Kasumi-1 (cell line): ENCODE data around the gene PDIA2.

Source experiments
- DNase-seq, 2 experiments: peaks; one replicate each; lab custom pipeline; 2025; lab: John Stamatoyannopoulos, UW

The PDIA2 gene

DNA sequence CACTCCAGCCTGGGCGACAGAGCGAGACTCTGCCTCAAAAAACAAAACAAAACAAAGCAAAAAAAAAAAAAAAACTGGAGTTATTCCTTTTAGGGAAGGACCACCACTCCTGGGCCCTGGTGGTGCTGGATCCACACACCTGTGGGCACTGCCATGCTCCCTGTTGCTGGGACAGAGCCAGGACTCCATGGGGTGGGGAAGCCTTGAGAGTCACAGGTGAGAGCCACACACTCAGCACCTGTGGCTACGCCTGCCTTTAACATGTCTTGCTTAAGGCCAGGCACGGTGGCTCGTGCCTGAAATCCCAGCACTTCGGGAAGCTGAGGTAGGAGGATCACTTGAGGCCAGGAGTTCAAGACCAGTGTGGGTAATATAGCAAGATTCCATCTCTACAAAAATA, 18.3 kb downstream of the PDIA2 start:
- DNase-seq, result no peak

DNA sequence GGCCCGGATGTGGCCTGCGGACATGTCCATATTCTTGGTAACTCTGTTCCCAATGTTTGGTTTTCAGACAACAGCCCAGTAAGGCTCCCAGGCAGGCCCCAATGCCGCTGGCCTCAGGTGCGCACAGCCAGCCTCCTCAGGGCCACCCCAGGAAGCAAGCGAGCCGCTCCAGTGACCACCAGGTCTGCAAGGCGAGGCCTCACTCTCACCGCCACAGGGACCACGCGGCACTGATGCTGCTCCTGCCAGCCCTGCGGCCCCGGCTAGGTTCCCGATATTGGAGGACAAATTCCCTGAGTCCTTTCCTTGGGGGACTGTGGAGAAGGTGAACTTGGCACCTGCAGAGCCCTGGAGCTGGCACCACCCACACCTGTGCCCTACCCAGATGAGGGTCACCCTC, 19.0 kb downstream of the PDIA2 start:
- DNase-seq, result no peak

DNA sequence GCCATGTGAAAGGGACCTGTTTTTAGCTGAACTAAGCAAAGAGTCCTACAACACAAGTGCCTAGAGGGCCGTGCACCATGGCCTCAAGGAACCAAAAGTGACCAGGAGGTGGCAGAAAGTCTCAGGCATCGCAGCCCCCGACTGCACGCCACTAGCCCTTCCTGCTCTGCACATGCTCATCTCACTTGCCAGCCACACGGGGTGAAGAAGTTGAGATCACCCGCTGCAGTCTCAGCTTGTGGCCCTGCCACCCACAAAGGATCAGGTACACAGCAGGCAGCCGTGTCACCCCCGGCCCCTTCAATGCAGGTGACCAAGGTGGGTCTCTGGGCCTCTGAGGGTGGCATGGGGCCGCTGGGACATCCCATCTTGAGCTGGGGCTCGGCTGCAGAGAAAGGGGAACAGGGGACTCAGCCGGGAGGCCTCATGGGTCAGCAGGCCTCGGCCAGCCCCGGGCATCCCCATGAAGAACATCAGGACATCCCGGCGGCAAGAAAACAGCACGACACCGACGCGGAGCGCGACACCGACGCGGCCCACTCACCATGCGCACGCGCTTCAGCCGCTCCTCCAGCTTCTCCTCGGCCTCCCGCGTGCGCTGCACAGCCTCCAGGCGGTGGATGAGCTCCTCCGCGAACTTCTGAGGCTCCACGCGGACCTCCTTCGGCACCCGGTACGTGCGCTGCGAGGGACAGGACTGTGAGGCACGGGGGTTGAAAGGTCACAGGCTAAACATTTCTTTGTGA, 21.0 kb downstream of the PDIA2 start:
- no peak for DNase-seq

DNA sequence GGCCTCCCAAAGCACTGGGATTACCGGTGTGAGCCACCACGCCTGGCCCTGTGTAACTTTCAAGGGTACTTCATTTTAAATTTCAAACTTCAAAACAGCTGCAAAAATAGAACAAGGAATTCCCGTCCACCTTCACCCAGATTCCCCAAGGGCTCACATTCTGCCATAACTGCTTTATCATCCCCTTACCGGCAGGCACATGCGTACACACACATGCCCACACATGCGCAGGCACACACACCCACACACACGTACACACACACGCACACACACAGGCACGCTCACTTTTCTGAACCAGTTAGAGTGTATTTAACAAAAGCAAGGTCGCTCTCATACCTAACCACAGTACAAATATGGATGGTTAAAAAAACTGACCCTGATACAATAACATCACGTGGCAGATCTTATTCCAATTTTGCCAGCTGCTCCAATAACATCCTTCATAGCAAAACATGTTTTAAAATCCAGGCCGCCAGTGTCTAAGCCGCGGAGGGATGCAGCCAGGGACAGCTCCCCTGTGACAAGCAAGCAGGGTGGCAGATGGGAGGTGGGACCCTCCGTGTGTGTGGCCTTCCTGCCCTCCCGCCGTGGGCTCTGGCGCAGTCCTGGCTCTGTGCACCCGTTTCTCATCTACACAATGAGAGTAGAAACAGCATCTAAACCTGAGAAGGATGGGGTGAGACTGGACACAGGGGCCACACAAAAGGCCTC, 23.1 kb downstream of the PDIA2 start:
- no peak for DNase-seq

DNA sequence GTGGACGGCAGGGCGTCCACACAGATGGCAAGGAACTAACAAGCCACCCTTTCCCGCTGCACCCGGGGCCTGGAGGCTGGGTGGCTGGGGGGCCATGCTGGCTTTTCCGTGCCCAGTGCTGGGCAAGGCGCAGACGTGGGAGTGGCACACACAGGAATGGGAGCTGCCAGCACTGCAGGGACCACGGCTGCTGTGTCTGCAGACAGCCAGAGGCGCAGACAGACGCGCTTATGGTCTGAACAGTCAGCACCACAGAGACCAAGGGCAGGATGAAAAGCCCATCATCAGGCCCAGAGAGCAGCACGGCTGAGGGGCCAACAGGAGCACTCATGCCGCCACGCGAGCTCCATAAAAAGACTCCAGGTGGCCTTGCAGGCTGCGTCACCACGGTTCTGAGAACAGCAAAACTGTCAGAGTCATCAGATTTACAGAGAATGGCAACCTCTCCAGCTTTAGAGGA, 24.0 kb downstream of the PDIA2 start:
- no peak for DNase-seq

DNA sequence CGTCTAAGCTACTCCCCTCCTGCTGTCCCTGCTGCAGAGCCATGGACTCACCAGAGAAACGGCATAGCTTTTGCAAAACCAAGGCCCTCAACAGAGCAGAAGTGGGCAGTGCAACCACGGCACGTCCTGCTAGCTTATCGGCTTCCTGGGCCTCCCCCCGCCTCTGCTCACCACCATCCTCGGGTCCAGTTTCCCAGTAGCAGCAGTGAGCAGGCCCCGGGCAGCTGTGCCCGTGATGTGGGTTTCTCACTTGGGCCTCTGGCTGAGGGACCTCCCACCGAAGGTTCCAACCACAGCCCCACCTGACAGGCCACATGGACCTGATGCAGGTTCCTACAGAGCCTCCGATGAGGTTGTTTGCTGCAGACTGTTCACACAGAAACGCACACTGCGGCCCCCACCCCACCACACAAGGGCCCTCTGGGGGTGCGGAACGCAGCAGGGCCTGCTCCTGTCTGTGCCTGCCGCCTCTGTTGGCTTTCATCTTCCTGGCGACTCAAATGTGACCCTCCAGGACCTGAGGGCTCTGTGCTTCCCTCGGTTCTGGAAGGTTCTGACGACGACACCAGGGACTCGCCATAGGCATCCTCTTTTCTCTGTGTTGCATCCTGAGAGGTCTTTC, 24.8 kb downstream of the PDIA2 start:
- DNase-seq, result no peak

DNA sequence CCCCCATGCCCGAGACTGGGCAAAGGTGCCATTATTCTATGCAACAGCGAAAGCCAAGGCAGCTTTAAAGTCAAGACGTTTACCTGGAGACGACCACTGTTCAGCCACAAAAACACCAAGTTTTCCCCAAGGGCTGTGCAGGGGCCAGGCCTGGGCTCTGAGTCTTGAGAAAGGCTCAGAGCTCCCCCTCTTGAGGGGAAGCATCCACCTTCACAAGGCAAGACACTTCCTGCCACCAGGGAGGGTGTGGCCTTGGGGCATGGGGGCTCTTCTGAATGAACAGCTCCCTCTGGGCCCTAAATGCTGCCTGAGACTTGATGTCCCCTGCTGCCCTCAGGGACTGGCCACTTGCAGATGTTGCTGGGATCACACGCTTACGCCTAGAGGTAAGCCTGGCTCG, 26.5 kb downstream of the PDIA2 start:
- DNase-seq, result no peak

DNA sequence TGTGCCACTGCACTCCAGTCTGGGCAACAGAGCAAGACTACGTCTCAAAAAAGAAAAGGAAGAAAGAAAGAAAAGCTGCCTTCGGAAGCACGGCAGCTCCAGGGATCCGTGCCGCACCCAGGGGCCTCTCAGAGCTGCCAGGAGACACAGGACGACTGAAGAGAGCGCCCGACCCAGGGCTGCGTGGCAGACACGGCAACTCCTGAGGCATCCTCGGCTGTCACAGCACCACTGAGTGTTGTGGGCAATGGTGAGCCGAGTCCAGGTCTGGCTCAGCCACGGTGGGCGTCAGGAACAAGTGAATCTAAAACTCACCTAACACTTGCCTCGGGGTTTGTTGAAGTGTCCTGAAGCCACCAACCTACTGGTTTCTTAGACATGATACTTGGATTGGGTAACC, 28.8 kb downstream of the PDIA2 start:
- DNase-seq, result no peak

DNA sequence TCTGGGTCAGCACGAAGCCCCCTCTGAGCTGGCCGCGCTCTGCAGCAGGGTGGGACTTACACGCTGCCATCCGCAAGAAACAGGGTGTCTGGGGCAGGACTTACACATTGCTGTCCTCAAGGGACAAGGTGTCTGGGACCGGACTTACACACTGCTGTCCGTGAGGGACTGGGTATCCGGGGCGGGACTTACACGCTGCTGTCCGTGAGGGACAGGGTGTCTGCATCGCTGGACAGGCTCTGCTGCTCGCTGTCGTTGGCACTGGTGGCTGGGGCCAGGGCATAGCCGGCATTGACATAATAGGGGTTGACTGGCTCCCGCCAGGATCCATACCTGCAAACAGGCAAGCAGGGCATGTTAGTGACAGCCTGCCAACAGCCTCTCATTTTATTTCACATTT, 31.4 kb downstream of the PDIA2 start:
- no peak for DNase-seq

DNA sequence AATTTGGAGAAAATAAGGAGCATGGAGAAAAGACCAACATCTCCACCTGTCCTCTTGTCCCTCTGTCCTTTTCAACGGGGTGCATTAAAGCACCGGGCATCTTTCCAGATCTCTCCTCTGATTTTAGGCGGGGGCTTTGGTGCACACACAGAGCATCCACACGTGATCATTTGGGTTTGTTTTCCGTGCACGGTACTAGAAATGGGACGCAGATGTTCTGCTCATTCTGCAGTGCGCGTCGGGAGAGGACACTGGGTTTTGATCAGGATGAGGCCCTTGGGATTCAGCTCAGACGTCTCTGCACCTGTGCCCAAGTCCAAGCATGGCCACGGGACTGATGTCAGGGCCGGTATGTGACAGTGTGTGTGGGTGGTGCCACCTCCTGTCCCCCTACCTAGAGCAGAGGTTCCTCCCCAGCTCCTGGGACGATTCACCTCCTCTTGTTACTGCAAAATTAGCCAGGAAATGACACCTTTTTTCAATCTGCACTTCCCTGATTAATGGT, 31.9 kb downstream of the PDIA2 start:
- DNase-seq, result no peak

DNA sequence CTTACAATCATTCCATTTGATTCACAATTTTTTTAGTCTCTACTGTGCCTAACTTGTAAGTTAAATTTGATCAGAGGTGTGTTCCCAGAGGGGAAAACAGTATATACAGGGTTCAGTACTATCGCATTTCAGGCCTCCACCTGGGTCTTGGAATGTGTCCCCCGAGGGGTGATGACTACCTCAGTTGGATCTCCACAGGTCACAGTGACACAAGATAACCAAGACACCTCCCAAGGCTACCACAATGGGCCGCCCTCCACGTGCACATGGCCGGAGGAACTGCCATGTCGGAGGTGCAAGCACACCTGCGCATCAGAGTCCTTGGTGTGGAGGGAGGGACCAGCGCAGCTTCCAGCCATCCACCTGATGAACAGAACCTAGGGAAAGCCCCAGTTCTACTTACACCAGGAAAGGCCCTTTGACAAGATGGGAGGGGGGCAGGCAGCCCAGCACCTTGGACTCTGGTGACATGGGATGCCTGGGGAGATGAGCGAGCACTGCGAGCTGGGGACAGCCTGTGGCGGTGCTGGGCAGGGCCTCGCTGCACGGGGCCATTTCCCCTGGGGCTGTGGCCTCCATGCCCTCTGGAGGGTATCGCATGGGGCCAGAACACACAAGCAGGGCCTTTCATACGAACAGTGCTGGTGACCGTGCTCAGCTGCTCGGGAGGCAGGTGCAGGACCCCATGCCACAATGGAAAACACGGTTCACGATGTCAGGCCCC, 33.9 kb downstream of the PDIA2 start:
- DNase-seq, result no peak

DNA sequence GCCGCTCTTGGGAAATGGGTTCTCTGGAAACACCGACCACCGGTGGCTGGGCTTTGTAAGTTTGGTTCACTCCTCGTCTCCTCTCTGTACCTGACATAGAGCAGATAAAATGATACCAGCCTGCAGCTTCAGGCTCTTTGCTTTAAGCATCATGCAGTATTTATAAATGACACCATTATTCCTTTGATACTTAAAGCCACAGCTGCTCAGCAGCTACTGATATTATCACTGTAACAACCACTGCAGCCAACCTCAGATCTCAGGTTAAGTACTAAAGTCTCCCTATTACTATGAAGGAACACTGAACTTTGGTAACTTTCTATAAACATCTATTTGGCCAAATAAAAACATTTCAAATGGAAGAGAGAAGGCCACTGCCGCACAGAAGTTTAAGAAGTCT, 34.6 kb downstream of the PDIA2 start:
- DNase-seq, result no peak

DNA sequence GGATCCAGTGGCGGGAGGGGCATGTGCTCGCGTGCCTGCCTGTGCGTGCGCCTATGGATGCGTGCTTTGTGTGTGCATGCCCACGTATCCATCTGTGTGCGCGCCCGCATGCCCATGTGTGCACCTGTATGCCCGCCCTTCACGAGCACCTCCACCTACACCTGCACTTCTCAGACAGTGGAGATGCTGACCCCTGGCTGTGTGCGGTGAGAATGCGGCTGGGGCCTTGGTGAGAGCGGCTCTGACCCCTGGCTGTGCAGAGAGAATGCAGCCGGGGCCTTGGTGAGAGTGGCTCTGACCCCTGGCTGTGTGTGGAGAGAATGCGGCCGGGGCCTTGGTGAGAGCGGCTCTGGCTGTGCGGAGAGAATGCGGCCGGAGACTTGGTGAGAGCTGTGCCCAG, 35.7 kb downstream of the PDIA2 start:
- DNase-seq, result no peak

DNA sequence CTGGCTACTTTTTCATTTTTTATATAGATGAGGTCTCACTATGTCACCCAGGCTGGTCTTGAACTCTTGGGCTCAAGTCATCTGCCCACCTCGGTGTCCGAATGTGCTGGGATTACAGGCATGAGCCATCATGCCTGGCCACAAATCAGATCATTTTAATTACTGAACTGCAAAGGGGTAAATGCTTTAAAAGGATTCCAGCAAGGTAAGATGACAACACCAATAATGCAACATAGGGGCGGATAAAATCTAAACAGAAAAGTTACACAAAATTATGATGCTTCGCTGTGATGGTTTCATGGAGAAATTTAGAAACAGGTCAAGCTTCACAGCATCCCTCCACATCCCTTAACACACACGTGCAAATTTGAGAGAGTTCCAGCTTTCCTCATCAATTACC, 37.2 kb downstream of the PDIA2 start:
- DNase-seq, result no peak

DNA sequence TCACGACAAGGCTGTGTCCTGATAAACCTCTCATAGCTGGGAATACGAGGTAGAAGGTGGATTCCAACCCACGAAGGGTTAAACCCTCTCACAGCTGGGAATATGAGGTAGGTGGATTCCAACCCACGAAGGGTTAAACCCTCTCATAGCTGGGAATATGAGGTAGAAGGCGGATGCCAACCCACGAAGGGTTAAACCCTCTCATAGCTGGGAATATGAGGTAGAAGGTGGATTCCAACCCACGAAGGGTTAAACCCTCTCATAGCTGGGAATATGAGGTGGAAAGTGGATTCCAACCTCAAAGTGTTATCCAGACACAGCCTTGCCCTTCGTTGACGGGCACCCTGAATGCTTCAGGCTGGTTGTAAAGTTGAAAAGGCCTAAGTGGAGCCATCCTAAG, 38.6 kb downstream of the PDIA2 start:
- DNase-seq, result no peak

DNA sequence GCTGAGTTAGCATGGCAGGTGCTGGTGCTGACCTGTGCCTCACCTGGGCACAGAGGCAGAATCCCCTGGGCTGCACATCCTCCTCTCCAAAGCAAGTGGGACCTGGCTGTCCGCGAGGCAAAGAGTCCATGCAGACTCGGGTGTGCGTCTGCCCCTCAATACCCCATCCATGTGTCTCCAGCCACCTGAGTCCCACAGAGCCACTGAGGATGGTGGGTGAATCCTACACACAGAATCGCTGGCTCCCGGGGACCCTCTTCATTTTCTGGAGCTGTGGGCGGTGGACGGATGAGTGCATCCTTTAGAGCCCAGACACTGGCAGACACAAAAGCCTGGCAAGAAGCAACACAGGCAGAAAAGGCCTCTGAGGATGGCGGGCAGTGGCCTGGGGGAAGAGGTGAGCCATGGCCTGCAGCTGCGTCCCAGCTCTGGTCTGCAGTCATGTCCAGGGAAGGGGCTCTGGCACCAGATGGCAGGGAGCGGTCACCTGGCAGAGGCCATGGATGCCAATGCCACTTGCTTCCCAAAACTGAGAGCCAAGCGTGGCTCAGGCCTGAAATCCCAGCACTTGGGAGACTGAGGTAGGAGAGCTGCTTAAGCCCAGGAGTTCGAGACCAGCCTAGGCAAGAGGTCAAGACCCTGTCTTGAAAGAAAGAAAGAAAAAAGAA, 39.6 kb downstream of the PDIA2 start:
- no peak for DNase-seq

DNA sequence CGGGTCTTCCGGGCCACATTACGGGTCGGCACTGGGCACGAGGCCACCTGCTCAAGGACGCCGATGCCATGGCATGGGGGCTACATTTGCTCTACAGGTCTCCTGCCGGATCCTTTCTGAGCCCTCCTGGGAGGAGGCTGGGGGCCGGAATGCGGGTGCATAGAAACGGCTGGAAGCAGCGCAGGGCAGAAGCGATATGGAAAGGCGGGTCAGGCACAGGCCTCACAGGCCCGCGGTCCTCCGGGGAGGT, 41.2 kb downstream of the PDIA2 start:
- no peak for DNase-seq

DNA sequence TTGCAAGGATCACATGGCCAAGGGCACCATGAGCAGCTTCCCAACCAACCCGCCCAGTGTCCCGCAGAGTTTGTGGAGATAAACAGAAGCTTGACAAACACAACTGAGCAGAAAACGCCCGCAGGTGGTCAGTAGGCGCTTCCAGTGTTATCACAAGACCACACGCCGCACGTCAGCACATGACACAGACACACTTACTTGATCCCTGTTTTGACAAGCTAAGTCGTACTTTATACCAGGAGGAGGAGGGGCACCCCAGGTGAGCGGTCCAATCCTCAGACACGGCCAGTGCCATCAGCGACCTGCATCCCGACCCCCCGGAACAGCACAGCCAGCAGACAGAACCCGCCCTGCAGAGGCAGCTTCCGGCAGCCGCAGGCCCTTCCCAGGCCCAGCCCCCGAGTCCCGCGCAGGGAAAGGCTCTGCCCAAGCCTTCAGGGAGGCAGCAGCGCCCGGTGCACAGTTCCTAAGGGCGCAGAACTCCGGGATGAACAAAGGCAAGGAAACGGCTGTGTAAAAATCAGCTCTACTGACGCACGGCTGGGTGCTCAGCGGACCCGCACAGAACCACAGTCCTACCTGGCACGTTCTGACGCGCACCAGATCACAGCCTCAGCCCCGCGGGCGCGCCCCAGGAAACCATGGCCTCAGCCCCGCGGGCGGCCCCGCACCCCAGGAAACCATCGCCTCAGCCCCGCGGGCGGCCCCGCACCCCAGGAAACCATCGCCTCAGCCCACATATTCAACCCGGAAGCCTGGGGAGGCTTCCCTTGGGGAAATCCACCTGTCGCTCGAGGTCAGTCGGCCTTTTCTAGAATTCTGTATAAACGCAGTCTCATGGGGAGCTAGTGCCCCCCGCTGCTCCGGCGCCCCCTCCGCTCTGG, 41.7 kb downstream of the PDIA2 start:
- DNase-seq, result no peak

DNA sequence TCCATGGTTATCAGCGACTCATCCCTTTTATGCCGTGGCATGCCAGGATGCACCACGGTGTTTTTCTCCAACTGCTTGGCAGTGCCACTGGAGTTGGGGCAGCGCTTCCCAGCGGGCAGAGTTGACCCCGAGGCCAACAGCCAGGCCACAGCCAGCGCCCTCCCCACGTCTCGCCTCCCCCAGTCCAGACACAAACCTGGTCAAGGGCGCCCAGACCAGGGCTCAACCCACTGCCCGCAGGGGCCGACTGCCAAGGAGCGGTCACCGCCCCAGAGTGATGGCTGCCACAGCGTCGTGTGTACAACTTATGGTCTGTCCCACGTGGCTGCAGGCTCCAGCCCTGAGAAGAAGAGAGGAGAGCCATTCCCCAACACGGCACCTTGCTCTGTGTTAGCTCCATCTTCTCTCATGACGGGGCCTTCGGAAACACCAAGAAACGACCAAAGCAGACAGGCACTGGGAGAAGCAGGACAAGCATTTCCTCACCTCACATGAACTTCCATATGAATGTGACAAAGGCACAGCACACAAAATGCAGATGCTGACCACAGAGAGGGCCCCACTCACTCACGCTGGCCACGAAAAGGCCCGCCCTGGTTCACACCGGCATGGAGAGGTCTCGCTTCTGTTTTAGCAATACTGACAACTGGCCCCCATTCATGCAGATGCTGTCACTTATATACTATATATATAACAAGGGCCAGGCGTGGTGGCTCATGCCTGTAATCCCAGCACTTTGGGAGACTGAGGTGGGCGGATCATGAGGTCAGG, 42.6 kb downstream of the PDIA2 start:
- no peak for DNase-seq

DNA sequence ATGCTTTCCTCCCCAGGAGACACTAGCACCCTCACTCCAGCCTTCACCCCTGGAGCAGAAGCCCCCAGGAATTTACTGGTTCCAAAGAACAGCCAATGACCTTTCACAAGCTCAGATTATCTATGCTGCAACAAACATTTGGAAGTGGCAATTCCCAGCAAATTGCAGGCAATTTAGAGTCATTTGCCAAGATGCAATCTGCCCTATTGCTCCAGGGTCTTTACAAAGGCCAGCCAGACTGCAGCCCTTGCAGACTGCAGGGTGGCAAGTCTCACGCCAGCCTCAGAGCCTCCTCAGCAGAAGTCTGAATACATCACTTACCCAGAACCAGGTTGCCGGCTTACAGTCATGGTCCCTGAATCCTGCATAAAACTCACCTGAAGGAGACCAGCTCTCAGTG, 47.8 kb downstream of the PDIA2 start:
- no peak for DNase-seq
